K562 (cell line): Measurements from ENCODE around the gene TMEM101. TPM values are rescaled to one million over a fixed set of nuclear protein-coding genes. Genes with fewer than 3 reads are reported as not detected.

ENCODE experiments used
- ARID2 ChIP-seq: fragments of 450-650 bp; IDR thresholded peaks from 2 replicates; pipeline ENCODE4 v1.6.1; 2017; ENCODE audit warnings: antibody characterized with exemption, mild to moderate bottlenecking
- BRD9 ChIP-seq: fragments of 450-650 bp; IDR thresholded peaks from 2 replicates; pipeline ENCODE4 v1.6.1; 2018; ENCODE audit warnings: low read depth; ENCODE audit not compliant: partially characterized antibody
- CBX2 ChIP-seq: fragments of 200-600 bp; sonication (generic); IDR thresholded peaks from one replicate; pipeline ENCODE4 v1.6.1; 2012; ENCODE audit warnings: mild to moderate bottlenecking, low read length, inconsistent platforms; ENCODE audit not compliant: insufficient read depth, poor library complexity, severe bottlenecking
- CHD4 ChIP-seq: fragments of 200-600 bp; sonication (generic); IDR thresholded peaks from 3 replicates; pipeline ENCODE4 v1.6.1; 2012; ENCODE audit warnings: low read depth, mild to moderate bottlenecking, mixed read lengths, low read length, inconsistent platforms; ENCODE audit not compliant: insufficient read depth, insufficient replicate concordance, poor library complexity, severe bottlenecking
- CTCF ChIP-seq, 3 experiments: IDR thresholded peaks in 2 of 3; conservative IDR thresholded peaks in 1 of 3; 2 replicates each; pipeline ENCODE4 v1.5.1; 2011 to 2012; ENCODE audit warnings: low read length in 3 of 3, mild to moderate bottlenecking in 3 of 3, control low read depth in 2 of 3, improper control_type of control experiment in 1 of 3, inconsistent platforms in 1 of 3, low read depth in 1 of 3, mixed read lengths in 1 of 3, moderate library complexity in 1 of 3; ENCODE audit not compliant: insufficient read depth in 2 of 3
- E2F8 ChIP-seq: fragments of 450-650 bp; IDR thresholded peaks from 2 replicates; pipeline ENCODE4 v1.7.1; 2018; ENCODE audit warnings: mild to moderate bottlenecking, low read depth; ENCODE audit not compliant: partially characterized antibody
- HNRNPH1 ChIP-seq: fragments of 200-400 bp; formaldehyde crosslinking; optimal IDR thresholded peaks from 2 replicates; pipeline ENCODE3; 2017; ENCODE audit warnings: low read depth, mild to moderate bottlenecking, low read length, moderate library complexity
- NR0B1 ChIP-seq: fragments of 450-650 bp; IDR thresholded peaks from one replicate; pipeline ENCODE4 v1.6.1; 2018; ENCODE audit warnings: mild to moderate bottlenecking, moderate library complexity; ENCODE audit not compliant: partially characterized antibody
- RBM34 ChIP-seq: fragments of 200-400 bp; formaldehyde crosslinking; IDR thresholded peaks from 2 replicates; pipeline ENCODE4 v1.6.1; 2018; ENCODE audit warnings: low read length, borderline replicate concordance; ENCODE audit not compliant: insufficient read depth
- THRAP3 ChIP-seq: fragments of 450-650 bp; IDR thresholded peaks from 2 replicates; pipeline ENCODE4 v1.6.1; 2016; ENCODE audit warnings: mild to moderate bottlenecking, inconsistent platforms, borderline replicate concordance
- THRB ChIP-seq: fragments of 450-650 bp; formaldehyde crosslinking; conservative IDR thresholded peaks from 2 replicates; pipeline ENCODE4 v1.4.0; 2022; ENCODE audit warnings: mild to moderate bottlenecking, missing genetic modification characterization
- U2AF1 ChIP-seq: fragments of 200-400 bp; formaldehyde crosslinking; optimal IDR thresholded peaks from 2 replicates; pipeline ENCODE3; 2017; ENCODE audit warnings: mild to moderate bottlenecking, low read depth, low read length, moderate library complexity
- USF2 ChIP-seq: sonication (generic); formaldehyde crosslinking; IDR thresholded peaks from 2 replicates; pipeline ENCODE4 v1.5.0; 2020; ENCODE audit warnings: missing genetic modification reagents
- ZNF124 ChIP-seq: sonication (generic); formaldehyde crosslinking; IDR thresholded peaks from 2 replicates; pipeline ENCODE4 v1.8.1; 2022; ENCODE audit warnings: missing genetic modification reagents
- ZNF354B ChIP-seq: fragments of 250-450 bp; sonication (Bioruptor Pico); IDR thresholded peaks from 2 replicates; pipeline ENCODE4 v1.4.0; 2020
- ZNF696 ChIP-seq: fragments of 250-450 bp; sonication (Bioruptor Pico); conservative IDR thresholded peaks from 2 replicates; pipeline ENCODE4 v1.4.0; 2020; ENCODE audit warnings: mild to moderate bottlenecking, moderate library complexity
- polyA plus RNA-seq, 8 experiments: library from polyadenylated mRNA; depleted of rRNA in 4 of 8; stranded (reverse) in 5 of 8; unstranded in 3 of 8; fragments of >200 nt; fragmentation: Nextera tagmentation in 2 of 8; fragmentation: Illumina TruSeq in 1 of 8; extraction: Ambion mirVana in 2 of 8; extraction: Trizol in 1 of 8; gene quantifications; 2 replicates each; pipeline versions ENCODE4 v1.2.1 to v1.2.3, GENCODE V29; 2011 to 2014; ENCODE audit warnings: inconsistent platforms in 1 of 8, missing spikeins in 1 of 8
- total RNA-seq, 7 experiments: library from RNA; depleted of rRNA in 6 of 7; stranded (reverse); fragments of >200 nt in 6 of 7; fragmentation: Illumina TruSeq in 2 of 7; extraction: Trizol in 2 of 7; gene quantifications; 2 replicates each; pipeline versions ENCODE4 v1.2.1 to v1.2.3, GENCODE V29; 2011 to 2021; ENCODE audit warnings: low replicate concordance in 1 of 7

Gene TMEM101
- total and polyA plus RNA-seq, 9 of the 15 experiments (the other 6 are each of a cell fraction or from before 2014, with no cell fraction given): 21.2 to 110 (median 37.8) TPM

GRCh38 chr17:44014437-44015172 is at the start of gene TMEM101 (continued):
- TF ChIP-seq BRD9 (no peak), ZNF354B (no peak), CHD4 (no peak), THRB (no peak), RBM34 (no peak), ARID2 (no peak), NR0B1 (no peak), E2F8 (peak; percentile 89), THRAP3 (no peak), ZNF696 (CRISPR knock-in tag) (no peak), USF2 (no peak), HNRNPH1 (no peak), U2AF1 (no peak), CBX2 (no peak), CTCF (IDR thresholded peaks at IDR 0.05 in 2 of 3, conservative IDR thresholded peaks at IDR 0.05 in 1 of 3; ENCODE audit: insufficient read depth in 2 of 3, low read depth in 1 of 3, low read length in 3 of 3) (0 out of 6 replicates have a peak, but pooled peaks of 1 of the 3 experiments have one; percentile 10), ZNF124 (CRISPR knock-in tag) (no peak)
